Keratinocyte (primary cell): ENCODE data around the gene LDLRAD4. TPM values are rescaled to one million over a fixed set of nuclear protein-coding genes. Genes with fewer than 3 reads are reported as not detected.

Experiments
- DNase-seq: peaks from one replicate; pipeline ENCODE4 v3.0.0-alpha.2; 2011; ENCODE audit warnings: low read depth, missing footprints, low spot score
- FAIRE-seq: peaks from 2 replicates; lab custom pipeline; 2011; peaks lifted over from hg19 to GRCh38; lab: Jason Lieb, UNC
- H2AFZ ChIP-seq: 2 replicates; pipeline ENCODE4 v1.6.0; 2012; ENCODE audit warnings: low read length, control low read depth, inconsistent platforms; ENCODE audit not compliant: control insufficient read depth
- H3K27ac ChIP-seq: 2 replicates; pipeline ENCODE4 v1.5.1; 2011; ENCODE audit warnings: low read length; ENCODE audit not compliant: control insufficient read depth, insufficient read depth
- H3K27me3 ChIP-seq: 3 replicates; pipeline ENCODE4 v1.6.0; 2011; ENCODE audit warnings: low read length; ENCODE audit not compliant: control insufficient read depth, insufficient read depth; ENCODE audit errors: extremely low read depth
- H3K36me3 ChIP-seq, 2 experiments: 2 replicates in 1 of 2; 3 replicates in 1 of 2; pipeline ENCODE4 v1.5.1; 2011; ENCODE audit warnings: low read length in 2 of 2, mild to moderate bottlenecking in 1 of 2; ENCODE audit not compliant: control insufficient read depth in 2 of 2, insufficient read depth in 2 of 2; ENCODE audit errors: extremely low read depth in 1 of 2
- H3K4me1 ChIP-seq: 3 replicates; pipeline ENCODE4 v1.5.1; 2011; ENCODE audit warnings: low read length; ENCODE audit not compliant: control insufficient read depth, insufficient read depth; ENCODE audit errors: extremely low read depth
- H3K4me2 ChIP-seq: 3 replicates; pipeline ENCODE4 v1.6.0; 2011; ENCODE audit warnings: low read depth, low read length; ENCODE audit not compliant: control insufficient read depth, insufficient read depth; ENCODE audit errors: extremely low read depth
- H3K4me3 ChIP-seq, 3 experiments: fragments of 200-600 bp in 1 of 3; sonication (generic) in 1 of 3; 2 replicates in 2 of 3; 3 replicates in 1 of 3; pipeline ENCODE4 v1.5.1; 2011 to 2016; ENCODE audit warnings: low read length in 3 of 3, mild to moderate bottlenecking in 3 of 3, control low read depth in 2 of 3, inconsistent platforms in 1 of 3, low read depth in 1 of 3, mixed read lengths in 1 of 3, mixed run types in 1 of 3, moderate library complexity in 1 of 3; ENCODE audit not compliant: control insufficient read depth in 2 of 3, insufficient read depth in 2 of 3; ENCODE audit errors: extremely low read depth in 1 of 3
- H3K79me2 ChIP-seq: 2 replicates; pipeline ENCODE4 v1.6.0; 2012; ENCODE audit warnings: low read length; ENCODE audit not compliant: control insufficient read depth, insufficient read depth
- H3K9ac ChIP-seq: 3 replicates; pipeline ENCODE4 v1.6.0; 2011; ENCODE audit warnings: low read length; ENCODE audit not compliant: control insufficient read depth, insufficient read depth; ENCODE audit errors: extremely low read depth
- H3K9me1 ChIP-seq: 3 replicates; pipeline ENCODE4 v1.6.0; 2011; ENCODE audit warnings: low read length; ENCODE audit not compliant: control insufficient read depth, insufficient read depth; ENCODE audit errors: extremely low read depth
- H3K9me3 ChIP-seq: 2 replicates; pipeline ENCODE4 v1.5.1; 2012; ENCODE audit warnings: low read depth, low read length; ENCODE audit not compliant: control insufficient read depth
- H4K20me1 ChIP-seq: 3 replicates; pipeline ENCODE4 v1.6.0; 2011; ENCODE audit warnings: low read length; ENCODE audit not compliant: control insufficient read depth, insufficient read depth; ENCODE audit errors: extremely low read depth
- EZH2 ChIP-seq: IDR thresholded peaks from one replicate; pipeline ENCODE4 v1.6.1; 2012; ENCODE audit warnings: inconsistent platforms, mild to moderate bottlenecking, low read length, moderate library complexity
- dilution Hi-C: fragments of 300-500 bp; cut with MboI; formaldehyde crosslinking; loops from one replicate; pipeline ENCODE4 v1.7.0; 2020; ENCODE audit warnings: low sequenced_read_pairs; ENCODE audit not compliant: extremely low pct_ligation_motif_present
- polyA plus RNA-seq, 5 experiments: library from polyadenylated mRNA; depleted of rRNA in 3 of 5; stranded (reverse) in 3 of 5; stranded (forward) in 1 of 5; unstranded in 1 of 5; fragments of >200 nt; gene quantifications; 1 replicate in 1 of 5; 2 replicates in 3 of 5; 3 replicates in 1 of 5; pipeline versions ENCODE4 v1.2.1 to v1.2.3, GENCODE V29; 2011 to 2012; ENCODE audit warnings: missing spikeins in 2 of 5, low read depth in 1 of 5, low replicate concordance in 1 of 5
- TF ChIP-seq, protein P1 (sequence below), 3 experiments: IDR thresholded peaks in 1 of 3; conservative IDR thresholded peaks in 1 of 3; optimal IDR thresholded peaks in 1 of 3; 2 replicates in 2 of 3; 3 replicates in 1 of 3; pipeline versions ENCODE3 to v1.5.1; 2011; ENCODE audit warnings: low read length in 3 of 3, mild to moderate bottlenecking in 3 of 3, moderate library complexity in 2 of 3, control low read depth in 1 of 3, inconsistent platforms in 1 of 3; ENCODE audit not compliant: insufficient read depth in 2 of 3; ENCODE audit errors: extremely low read depth in 1 of 3

Gene LDLRAD4
- polyA plus RNA-seq, 1 donor (not counting 4 experiments of a cell fraction or from before 2014, with no cell fraction given), result not detected

DNA sequence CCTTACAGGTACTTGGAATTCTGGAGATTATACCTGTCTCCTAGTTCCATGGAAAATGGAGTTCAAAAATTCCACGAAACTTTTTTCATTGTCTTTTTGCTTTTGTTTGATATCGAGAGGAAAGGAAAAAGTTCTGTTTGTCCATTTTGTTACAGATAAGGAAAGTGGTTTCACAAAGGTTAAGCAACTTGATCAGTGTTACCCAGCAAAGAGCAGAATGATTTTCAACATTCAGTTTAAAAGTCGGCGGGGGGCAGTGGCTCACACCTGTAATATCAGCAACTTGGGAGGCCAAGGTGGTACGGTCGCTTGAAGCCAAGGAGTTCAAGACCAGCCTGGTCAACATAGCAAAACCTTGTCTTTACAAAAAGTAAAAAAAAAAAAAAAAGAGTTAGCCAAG lies 118.8 kb downstream of the LDLRAD4 start:
- no peaks in the 10 kb centered on the region for H3K27me3 ChIP-seq
- H4K20me1 ChIP-seq, result no peaks in the 10 kb centered on the region
- no peak overlapping the region for H3K9ac ChIP-seq
- no peak for TF ChIP-seq EZH2
- TF ChIP-seq, protein P1, sequence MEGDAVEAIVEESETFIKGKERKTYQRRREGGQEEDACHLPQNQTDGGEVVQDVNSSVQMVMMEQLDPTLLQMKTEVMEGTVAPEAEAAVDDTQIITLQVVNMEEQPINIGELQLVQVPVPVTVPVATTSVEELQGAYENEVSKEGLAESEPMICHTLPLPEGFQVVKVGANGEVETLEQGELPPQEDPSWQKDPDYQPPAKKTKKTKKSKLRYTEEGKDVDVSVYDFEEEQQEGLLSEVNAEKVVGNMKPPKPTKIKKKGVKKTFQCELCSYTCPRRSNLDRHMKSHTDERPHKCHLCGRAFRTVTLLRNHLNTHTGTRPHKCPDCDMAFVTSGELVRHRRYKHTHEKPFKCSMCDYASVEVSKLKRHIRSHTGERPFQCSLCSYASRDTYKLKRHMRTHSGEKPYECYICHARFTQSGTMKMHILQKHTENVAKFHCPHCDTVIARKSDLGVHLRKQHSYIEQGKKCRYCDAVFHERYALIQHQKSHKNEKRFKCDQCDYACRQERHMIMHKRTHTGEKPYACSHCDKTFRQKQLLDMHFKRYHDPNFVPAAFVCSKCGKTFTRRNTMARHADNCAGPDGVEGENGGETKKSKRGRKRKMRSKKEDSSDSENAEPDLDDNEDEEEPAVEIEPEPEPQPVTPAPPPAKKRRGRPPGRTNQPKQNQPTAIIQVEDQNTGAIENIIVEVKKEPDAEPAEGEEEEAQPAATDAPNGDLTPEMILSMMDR (optimal IDR thresholded peaks at IDR 0.05 in 1 of 3, IDR thresholded peaks at IDR 0.05 in 1 of 3, conservative IDR thresholded peaks at IDR 0.05 in 1 of 3; ENCODE audit: extremely low read depth in 1 of 3, insufficient read depth in 2 of 3, low read length in 3 of 3), result no peak
- H2AFZ ChIP-seq, result no peak overlapping the region
- DNase-seq (no peak), FAIRE-seq (no peak)
- dilution Hi-C loops, result no loop called here
- H3K4me1 ChIP-seq, result no peaks in the 10 kb centered on the region
- no peak overlapping the region for H3K4me3 ChIP-seq
- H3K4me2 ChIP-seq, result no peak overlapping the region
- no peak overlapping the region for H3K27ac ChIP-seq
- H3K79me2 ChIP-seq, result no peaks in the 10 kb centered on the region
- no peaks in the 10 kb centered on the region for H3K36me3 ChIP-seq
- no peaks in the 10 kb centered on the region for H3K9me3 ChIP-seq
- no peaks in the 10 kb centered on the region for H3K9me1 ChIP-seq

DNA sequence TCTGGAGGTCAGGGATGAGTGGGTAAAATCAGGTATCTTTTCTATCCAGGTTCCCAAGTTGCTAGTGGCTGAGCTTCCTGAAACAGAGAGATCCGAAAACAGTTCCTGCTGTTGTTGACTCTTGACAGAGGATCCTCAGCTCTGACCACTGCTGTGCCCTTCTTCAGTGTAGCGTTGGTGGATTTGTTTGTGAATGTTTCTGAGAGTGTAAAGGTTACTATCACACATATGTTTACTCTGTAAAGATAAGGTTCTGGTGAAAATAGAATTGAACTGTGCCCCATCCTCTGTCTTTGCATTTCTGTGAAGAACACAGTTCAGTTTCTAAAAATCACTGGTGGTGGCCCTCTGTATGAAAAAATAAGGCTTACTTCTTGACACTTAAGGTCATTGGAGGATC lies 119.8 kb downstream of the LDLRAD4 start:
- TF ChIP-seq EZH2, result no peak
- TF ChIP-seq, protein P1 (optimal IDR thresholded peaks at IDR 0.05 in 1 of 3, IDR thresholded peaks at IDR 0.05 in 1 of 3, conservative IDR thresholded peaks at IDR 0.05 in 1 of 3; ENCODE audit: extremely low read depth in 1 of 3, insufficient read depth in 2 of 3, low read length in 3 of 3), result no peak
- no peaks in the 10 kb centered on the region for H4K20me1 ChIP-seq
- H3K4me2 ChIP-seq, result no peak overlapping the region
- no peak for FAIRE-seq
- no peaks in the 10 kb centered on the region for H3K79me2 ChIP-seq
- H3K4me3 ChIP-seq, result no peak overlapping the region
- no peak for DNase-seq
- H3K27me3 ChIP-seq, result no peaks in the 10 kb centered on the region
- no peak overlapping the region for H2AFZ ChIP-seq
- no peaks in the 10 kb centered on the region for H3K4me1 ChIP-seq
- H3K27ac ChIP-seq, result no peak overlapping the region
- H3K36me3 ChIP-seq, result no peaks in the 10 kb centered on the region
- dilution Hi-C loops, result no loop called here
- no peak overlapping the region for H3K9ac ChIP-seq
- H3K9me3 ChIP-seq, result no peaks in the 10 kb centered on the region
- H3K9me1 ChIP-seq, result no peaks in the 10 kb centered on the region
